Posterior cingulate gyrus (tissue), 11 donors: ENCODE data around the gene BNC2.

Experiments
- DNase-seq, 10 donors: peaks; one replicate each; pipeline versions ENCODE4 v3.0.0 to v3.0.0-alpha.2; 2020 to 2021; ENCODE audit warnings: mixed read lengths in 3 of 10
- intact Hi-C: fragments of 100-400 bp; cut with DNase I; formaldehyde crosslinking; loops from one replicate; pipeline ENCODE4 v1.15.1; 2023

Gene BNC2

GRCh38 chr9:16824545-16825330 lies 45.7 kb downstream of the BNC2 start:
- intact Hi-C loops: no loop called here
- DNase-seq: no peak

- DNase-seq: no peak
- intact Hi-C loops: no loop called here
Observed at GRCh38 chr9:16823906-16824305, 46.6 kb downstream of the BNC2 start.

DNA sequence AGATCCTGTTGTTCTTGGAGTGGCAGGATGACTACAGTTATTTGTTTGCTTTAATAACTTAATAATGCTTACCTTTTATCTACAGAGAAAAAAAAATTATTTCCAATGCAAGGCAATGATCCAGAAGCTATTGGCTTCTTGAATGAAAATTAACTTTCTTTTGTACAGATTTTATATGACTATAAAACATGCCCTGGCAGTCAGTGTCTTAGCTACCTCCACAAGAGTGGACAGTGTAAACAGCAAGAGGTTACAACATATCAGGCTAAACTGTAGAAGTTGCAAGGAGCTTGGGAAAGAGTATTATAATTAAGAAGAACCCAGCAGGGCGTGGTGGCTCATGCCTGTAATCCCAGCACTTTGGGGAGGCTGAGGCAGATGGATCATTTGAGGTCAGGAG lies 49.1 kb downstream of the BNC2 start:
- intact Hi-C loops: no loop called here
- no peak for DNase-seq

DNA sequence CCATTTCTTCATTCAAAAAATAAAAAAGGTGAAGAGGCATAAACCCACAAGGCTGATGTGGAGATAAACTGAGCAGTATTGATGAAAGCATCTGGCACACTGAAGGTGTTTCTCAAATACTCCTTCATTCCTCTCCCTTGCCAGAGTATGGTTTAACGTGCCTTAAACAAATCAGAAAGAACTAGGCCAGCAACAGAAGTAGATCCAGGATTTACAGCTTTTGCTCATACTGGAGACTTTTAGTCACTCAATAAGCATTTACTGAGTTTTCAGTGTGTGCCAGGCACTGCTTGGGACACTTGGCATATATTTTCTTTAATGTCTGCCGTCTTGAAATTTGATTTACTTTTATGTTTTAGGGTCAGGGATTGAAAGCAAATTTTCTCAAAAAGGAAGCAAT lies 53.0 kb downstream of the BNC2 start:
- intact Hi-C loops: no loop called here

DNA sequence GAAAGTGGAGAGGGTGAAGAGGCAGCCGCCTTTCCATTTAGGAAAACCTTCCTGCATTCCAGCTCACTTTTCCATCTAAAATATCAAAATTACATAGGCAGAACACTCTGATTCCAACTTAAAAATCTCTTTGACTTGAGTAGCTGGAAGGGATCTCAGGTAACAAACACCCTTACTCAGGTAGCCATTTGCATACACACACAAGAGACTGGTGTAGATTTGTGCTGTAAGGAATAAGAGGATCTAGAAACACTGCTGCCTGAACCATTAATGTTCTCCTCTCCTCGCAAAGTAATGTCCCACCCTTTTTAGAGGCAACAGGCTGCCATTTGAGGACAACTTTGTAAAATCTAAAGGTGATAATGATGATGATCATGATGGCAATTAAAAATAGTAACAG lies 53.5 kb downstream of the BNC2 start:
- intact Hi-C loops: no loop called here
- no peak for DNase-seq

More for the DNA sequence above, 53.0 kb downstream of the BNC2 start:
- no peak for DNase-seq

- no peak for DNase-seq
- intact Hi-C loops: no loop called here
Observed at GRCh38 chr9:16816011-16816410, 54.5 kb downstream of the BNC2 start.

- no peak for DNase-seq
- intact Hi-C loops: no loop called here
Observed at GRCh38 chr9:16815079-16815478, 55.4 kb downstream of the BNC2 start.

GRCh38 chr9:16813838-16814237 lies 56.6 kb downstream of the BNC2 start:
- no peak for DNase-seq
- intact Hi-C loops: no loop called here

- intact Hi-C loops: no loop called here
- no peak for DNase-seq
Observed at GRCh38 chr9:16811987-16812685, 58.3 kb downstream of the BNC2 start.

- intact Hi-C loops: no loop called here
- no peak for DNase-seq
Observed at GRCh38 chr9:16809912-16810610, 60.4 kb downstream of the BNC2 start.

- DNase-seq: no peak
- intact Hi-C loops: no loop called here
Observed at GRCh38 chr9:16806674-16807073, 63.8 kb downstream of the BNC2 start.

DNA sequence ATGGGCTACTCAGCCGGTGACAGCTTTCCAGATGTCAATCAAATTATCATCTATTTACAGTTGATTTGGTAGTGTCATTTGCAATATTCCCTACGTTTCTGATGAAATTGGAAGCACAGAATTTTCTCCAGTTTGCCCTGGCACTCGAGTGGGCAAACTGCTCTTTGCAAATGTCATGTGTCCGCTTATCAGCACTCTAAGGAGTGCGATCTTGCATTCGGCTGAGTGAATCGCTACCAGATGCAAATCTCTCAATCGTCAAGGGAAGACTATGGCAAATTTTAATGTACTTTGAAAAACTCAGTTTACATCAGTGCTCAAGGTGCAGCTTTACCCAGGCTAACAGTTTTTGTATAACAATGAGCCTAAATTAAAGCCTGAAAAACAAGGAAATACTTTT lies 66.8 kb downstream of the BNC2 start:
- no peak for DNase-seq
- intact Hi-C loops: no loop called here

DNA sequence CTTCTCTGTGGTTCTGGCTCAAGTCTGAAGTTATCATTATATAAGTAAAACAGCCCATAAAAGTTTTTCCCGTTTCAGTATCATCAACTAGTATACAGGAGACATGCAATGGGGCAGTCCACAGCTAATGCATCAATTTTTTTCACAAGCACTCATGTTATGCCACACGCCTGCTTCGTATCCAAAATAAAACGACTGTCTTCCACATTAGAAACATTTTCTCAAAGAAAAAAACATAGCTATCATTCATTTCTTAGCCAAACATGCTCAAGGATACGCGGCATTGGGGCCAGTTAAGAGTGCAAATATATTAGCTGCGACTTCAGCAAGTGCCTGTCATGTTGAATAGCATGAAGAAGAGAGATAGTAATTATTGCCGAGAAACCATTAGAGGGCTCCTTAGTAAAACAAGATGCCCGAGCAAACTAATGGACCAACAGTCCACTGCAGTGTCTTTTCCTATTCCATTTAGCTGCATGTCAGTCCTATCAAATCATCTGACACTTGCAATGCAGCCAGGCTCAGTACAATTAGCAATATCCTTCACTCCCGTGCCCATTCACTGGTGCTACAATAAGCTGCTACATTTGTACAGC lies 68.5 kb downstream of the BNC2 start:
- no peak for DNase-seq
- intact Hi-C loops: no loop called here

GRCh38 chr9:16796304-16796825 lies 74.1 kb downstream of the BNC2 start:
- intact Hi-C loops: no loop called here
- no peak for DNase-seq

GRCh38 chr9:16794871-16795639 lies 75.4 kb downstream of the BNC2 start:
- DNase-seq: no peak

DNA sequence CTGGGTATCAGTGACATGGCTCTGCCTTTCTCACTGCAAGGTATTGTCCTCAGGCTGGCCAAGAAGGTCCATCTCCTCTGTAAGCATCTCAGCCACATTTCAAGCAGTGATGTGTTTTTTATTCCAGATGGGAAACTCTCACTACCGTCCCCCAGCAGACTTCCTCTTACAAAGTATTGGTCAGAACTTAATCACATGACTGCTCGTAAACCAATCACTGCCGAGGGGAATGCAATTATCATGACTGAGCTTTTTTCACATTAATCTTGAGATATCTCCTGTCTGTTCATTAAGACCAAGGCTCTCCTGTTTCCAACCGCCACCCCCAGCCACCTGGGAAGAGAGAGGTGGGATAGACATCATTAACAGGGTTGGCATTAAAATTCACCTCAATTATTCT lies 76.4 kb downstream of the BNC2 start:
- no peak for DNase-seq
- intact Hi-C loops: no loop called here

More at GRCh38 chr9:16794871-16795639, 75.4 kb downstream of the BNC2 start:
- intact Hi-C loops: no loop called here

DNA sequence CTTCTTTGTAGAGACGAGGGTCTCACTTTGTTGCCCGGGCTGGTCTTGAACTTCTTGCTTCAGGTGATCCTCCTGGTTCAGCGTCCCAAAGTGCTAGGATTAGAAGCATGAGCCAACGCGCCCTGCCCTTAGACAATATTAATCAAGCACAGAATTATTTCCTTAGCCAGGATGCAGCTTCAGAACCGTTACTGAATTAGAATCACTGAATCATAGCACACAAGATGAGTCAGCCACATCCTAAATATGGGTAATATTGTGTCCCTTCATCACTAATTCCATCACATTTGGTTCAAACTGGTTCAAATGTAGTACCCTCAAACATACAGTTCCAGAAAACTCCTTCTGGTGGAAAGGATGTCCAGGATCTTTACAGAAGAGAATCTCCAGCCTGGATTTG lies 82.7 kb downstream of the BNC2 start:
- intact Hi-C loops: no loop called here
- DNase-seq: no peak

DNA sequence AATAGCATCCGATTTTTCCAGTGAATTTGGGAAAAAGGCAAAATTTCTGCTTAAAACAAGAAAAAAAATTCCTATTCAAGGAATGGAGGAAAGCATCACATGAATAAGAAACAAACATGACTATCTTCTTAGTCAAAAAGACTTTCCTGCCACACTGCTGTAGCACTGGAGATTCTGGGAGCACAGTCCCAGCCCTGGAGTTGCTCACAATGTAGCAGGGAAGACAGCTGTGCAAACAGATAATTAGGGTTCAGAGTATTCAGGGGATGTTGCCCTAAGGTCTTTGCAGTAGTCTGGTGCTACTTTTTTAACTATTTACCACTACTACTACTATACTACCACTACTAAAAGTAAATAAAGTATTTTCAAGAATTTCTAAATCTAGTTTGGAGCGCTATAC lies 86.5 kb downstream of the BNC2 start:
- DNase-seq: no peak
- intact Hi-C loops: no loop called here

- no peak for DNase-seq
- intact Hi-C loops: no loop called here
Observed at GRCh38 chr9:16782490-16782889, 88.0 kb downstream of the BNC2 start.

GRCh38 chr9:16775330-16775729 lies 95.1 kb downstream of the BNC2 start:
- intact Hi-C loops: no loop called here
- DNase-seq: no peak
